Activated T-cell treated with anti-CD3 and anti-CD28 coated beads for 1 hour (primary cell): Measurements from ENCODE around the gene GRIK3.

ENCODE experiments used
- DNase-seq: peaks from one replicate; pipeline ENCODE4 v3.0.0-alpha.2; 2020; ENCODE audit warnings: low read depth

GRIK3 gene

DNA sequence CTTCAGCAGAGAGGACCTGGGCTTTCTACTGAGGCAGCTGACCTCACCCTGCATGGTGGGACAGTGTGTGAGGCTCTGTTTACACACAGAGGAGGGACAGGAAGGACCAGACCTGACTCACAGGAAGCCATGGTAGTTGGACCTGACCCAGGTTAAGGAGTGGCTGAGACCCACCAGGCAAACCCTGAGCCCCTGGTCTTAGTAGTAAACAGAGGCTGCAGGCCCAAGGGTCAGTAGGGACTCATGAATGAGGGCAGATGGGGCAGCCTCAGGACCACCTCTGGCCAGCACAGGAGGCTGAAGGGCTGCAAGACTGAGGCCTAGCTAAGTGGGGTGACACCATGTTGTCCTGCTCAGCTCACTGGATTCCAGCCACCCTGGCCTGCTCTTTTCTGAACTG, 273.2 kb downstream of the GRIK3 start:
- DNase-seq: no peak

DNA sequence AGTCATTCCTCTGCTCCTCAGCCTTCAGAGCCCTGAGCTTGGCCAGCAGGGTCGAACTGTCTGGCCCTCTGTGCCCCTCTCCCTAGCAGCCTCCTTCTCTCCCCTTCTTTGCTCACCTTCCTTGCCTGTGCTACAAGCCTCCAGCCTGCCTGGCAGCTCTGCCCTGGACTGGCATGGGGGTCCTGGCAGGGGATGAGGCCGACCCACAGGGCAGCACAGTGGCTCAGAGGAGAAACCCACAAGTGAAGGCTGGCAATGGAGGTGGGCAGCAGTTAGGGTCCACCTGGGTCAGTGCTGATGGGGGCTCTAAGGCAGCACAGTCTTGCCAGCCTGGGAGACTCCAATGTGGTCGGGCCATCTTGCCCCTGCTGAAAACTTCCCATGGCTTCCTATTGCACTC, 274.2 kb downstream of the GRIK3 start:
- no peak for DNase-seq

GRCh38 chr1:36759355-36759754, 275.0 kb downstream of the GRIK3 start:
- DNase-seq: no peak

DNA sequence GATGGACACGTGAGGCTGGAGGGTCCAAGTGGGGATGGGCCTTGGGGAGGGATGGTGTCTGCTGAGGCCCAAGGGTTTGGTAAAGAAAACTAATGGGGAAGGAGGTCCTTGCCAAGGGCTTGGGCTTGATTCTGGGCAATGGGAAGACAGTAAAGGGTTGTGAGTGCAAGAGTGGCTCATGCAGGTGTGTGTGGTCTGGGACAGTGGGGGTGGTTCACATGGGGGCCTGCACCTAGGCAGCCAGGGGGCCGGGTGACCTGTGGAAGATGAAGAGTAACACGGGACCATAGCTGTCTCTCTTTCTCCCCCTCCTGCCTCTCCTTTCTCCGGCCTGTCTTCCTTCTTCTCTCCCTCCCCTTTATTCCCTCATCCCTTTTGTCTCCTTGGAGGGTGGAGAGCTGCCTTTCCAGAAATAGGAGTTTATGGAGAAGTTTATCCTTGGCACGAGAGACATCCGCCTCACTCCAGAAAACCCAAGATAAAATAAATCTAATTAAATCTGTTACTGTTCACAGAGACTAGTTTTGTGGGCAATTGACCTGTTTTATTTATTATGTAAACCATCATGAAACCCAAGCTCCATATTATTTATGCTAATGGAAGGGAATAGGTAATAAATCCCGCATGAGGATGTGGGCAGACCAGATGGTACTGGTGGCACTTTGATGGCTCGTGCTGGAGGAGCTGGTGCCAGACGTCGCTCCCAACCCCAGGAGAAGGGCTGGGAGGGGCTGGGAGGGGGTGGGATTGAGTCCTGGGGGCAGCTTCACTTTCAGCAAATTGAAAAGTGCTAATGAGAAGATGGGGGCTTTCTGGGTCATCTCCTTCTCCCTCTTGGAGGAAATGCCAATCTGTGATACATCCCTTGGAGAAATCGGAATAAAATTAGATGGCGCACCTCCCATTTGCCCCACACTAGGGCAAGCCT, 278.7 kb downstream of the GRIK3 start:
- no peak for DNase-seq

DNA sequence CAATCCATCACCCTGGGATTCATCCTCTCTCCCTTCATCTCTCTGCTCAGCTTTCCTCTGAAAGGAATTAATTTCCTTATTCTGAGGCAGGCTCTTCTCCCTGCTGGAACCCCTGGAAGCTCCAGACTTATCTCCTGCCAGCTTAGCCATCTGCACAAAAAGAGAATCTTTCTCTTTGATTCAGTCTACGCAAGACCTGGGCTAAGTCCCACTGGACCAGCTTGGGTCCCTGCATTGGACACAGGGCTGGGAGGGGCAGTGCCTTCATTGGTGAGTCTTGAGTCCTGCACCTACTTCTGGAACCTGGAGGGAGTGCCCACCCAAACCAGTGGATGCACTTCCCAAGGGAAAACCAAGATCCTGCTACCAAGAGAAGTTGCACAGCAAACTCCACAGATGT, 279.9 kb downstream of the GRIK3 start:
- no peak for DNase-seq

- DNase-seq: no peak
Measured at GRCh38 chr1:36753451-36753850, 280.9 kb downstream of the GRIK3 start.

GRCh38 chr1:36752891-36753361, 281.4 kb downstream of the GRIK3 start:
- DNase-seq: no peak

- no peak for DNase-seq
Measured at GRCh38 chr1:36752431-36752830, 281.9 kb downstream of the GRIK3 start.

DNA sequence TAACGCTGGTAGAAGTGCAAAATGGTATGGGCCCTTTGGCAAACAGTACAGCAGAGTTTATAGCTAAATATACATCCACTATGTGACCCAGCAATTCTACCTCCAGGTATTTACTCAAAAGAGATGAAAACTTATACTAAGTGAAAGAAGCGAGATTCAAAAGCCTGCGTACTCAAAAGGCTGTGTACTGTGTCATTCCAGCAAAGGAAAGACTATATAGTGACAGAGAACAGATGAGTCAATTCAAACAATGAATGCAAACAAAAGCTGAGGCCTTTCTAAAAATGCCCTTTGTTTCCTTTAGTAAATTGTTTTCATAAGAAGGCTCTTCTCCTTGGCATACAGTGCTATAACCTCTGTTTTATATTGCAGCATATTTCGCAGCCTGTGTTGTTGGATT, 282.8 kb downstream of the GRIK3 start:
- DNase-seq: no peak

DNA sequence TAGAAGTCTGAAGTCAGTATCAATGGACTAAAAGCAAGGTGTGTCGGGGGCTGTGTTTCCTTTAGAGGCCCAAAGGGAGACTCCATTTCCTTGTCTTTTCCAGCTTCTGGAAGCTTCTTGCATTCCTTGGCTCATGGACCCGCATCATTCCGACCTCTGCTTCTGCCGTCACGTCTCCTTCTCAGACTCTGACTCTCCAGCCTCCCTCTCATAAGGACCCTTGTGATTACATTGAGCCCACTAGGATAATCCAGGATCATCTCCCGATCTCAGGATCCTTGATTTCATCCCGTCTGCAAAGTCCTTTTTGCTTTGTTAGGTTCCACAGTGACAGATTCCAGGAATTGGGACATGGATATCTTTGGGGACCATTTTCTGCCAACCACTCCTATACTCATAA, 285.8 kb downstream of the GRIK3 start:
- DNase-seq: no peak
